Nephron progenitor cell (in vitro differentiated cells): Measurements from ENCODE around the gene PCNX3.

Source experiments
- DNase-seq: peaks from one replicate; pipeline ENCODE4 v3.0.0; 2021
- H3K27ac Mint-ChIP-seq: 2 replicates; pipeline ENCODE4 v1.8.0; 2021; ENCODE audit warnings: mild to moderate bottlenecking, moderate library complexity, mixed read lengths
- H3K27me3 Mint-ChIP-seq: 2 replicates; pipeline ENCODE4 v1.8.0; 2021; ENCODE audit warnings: mild to moderate bottlenecking, low read depth, mixed read lengths; ENCODE audit not compliant: poor library complexity
- H3K36me3 Mint-ChIP-seq: 2 replicates; pipeline ENCODE4 v1.8.0; 2021; ENCODE audit warnings: low read depth, mixed read lengths
- H3K4me1 Mint-ChIP-seq: 2 replicates; pipeline ENCODE4 v1.8.0; 2021; ENCODE audit warnings: mixed read lengths
- H3K4me3 Mint-ChIP-seq: 2 replicates; pipeline ENCODE4 v1.8.0; 2021; ENCODE audit warnings: mild to moderate bottlenecking, moderate library complexity, mixed read lengths
- H3K9me3 Mint-ChIP-seq: 2 replicates; pipeline ENCODE4 v1.8.0; 2021; ENCODE audit warnings: mild to moderate bottlenecking, moderate library complexity, mixed read lengths
- TF ChIP-seq, protein P1 (sequence below): fragments of 200-600 bp; sonication (generic); IDR thresholded peaks from 2 replicates; pipeline ENCODE4 v1.5.0; 2021; ENCODE audit warnings: antibody characterized with exemption

The PCNX3 gene

DNA sequence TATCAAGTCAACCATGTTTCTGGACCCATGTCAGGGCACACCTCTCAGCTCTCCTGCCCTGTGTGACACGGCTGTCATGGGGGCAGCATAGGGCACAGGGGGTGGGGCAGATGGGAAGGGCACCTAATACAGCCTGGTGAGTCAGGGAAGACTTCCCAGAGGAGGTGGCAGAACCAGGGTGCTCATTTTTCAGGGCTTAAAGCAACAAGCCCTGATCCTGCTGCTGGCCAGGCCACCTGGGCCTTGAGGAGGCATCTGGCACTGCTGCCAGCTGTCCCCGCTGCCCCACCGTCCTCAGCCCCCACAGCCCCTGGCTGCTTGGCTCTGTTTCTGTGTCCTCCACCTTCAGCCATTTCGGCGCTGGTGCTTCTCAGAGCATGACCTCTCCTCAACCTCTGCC lies 5.9 kb upstream of the PCNX3 start:
- H3K9me3 Mint-ChIP-seq, result no peaks in the 10 kb centered on the region
- peaks cover 30% of the 10 kb centered on the region for H3K36me3 Mint-ChIP-seq
- peaks cover 50% of the 10 kb centered on the region for H3K4me1 Mint-ChIP-seq
- no peak for DNase-seq
- H3K27me3 Mint-ChIP-seq, result peaks cover 9% of the 10 kb centered on the region
- TF ChIP-seq, protein P1, sequence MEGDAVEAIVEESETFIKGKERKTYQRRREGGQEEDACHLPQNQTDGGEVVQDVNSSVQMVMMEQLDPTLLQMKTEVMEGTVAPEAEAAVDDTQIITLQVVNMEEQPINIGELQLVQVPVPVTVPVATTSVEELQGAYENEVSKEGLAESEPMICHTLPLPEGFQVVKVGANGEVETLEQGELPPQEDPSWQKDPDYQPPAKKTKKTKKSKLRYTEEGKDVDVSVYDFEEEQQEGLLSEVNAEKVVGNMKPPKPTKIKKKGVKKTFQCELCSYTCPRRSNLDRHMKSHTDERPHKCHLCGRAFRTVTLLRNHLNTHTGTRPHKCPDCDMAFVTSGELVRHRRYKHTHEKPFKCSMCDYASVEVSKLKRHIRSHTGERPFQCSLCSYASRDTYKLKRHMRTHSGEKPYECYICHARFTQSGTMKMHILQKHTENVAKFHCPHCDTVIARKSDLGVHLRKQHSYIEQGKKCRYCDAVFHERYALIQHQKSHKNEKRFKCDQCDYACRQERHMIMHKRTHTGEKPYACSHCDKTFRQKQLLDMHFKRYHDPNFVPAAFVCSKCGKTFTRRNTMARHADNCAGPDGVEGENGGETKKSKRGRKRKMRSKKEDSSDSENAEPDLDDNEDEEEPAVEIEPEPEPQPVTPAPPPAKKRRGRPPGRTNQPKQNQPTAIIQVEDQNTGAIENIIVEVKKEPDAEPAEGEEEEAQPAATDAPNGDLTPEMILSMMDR, result no peak
- H3K4me3 Mint-ChIP-seq, result no peak overlapping the region
- H3K27ac Mint-ChIP-seq, result no peak overlapping the region

DNA sequence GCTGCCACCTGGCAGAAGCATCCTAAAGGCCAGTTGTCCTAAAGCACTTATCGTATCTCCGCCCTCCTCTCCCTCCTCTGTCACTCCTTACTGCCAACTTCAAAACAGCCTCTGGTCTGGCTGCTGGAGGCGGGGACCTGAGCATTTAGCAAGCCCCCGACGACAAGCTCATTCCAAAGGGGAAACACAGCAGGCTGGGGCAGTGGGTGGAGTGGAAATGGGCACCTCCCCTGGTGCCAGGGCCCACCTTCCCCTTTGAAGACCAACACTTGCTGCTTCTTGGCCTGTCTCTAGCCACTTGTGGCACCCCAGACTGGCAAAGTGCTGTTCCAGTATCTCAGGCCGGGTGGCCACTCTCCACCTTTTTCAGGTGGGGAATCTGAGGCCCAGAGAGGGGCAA lies 5.2 kb upstream of the PCNX3 start:
- TF ChIP-seq, protein P1, result no peak
- H3K36me3 Mint-ChIP-seq, result peaks cover 30% of the 10 kb centered on the region
- peaks cover 50% of the 10 kb centered on the region for H3K4me1 Mint-ChIP-seq
- H3K27me3 Mint-ChIP-seq, result peaks cover 9% of the 10 kb centered on the region
- peak overlapping the region; percentile 13 for H3K4me3 Mint-ChIP-seq
- DNase-seq, result no peak
- H3K9me3 Mint-ChIP-seq, result no peaks in the 10 kb centered on the region
- H3K27ac Mint-ChIP-seq, result no peak overlapping the region

GRCh38 chr11:65611028-65611757 lies 4.4 kb upstream of the PCNX3 start:
- Mint-ChIP-seq H3K9me3 (no peaks in the 10 kb centered on the region), H3K27ac (no peak overlapping the region), H3K27me3 (peaks cover 9% of the 10 kb centered on the region), H3K4me3 (peak overlapping the region; percentile 32), H3K4me1 (peaks cover 50% of the 10 kb centered on the region), H3K36me3 (peaks cover 30% of the 10 kb centered on the region)
- TF ChIP-seq, protein P1, result no peak
- no peak for DNase-seq

DNA sequence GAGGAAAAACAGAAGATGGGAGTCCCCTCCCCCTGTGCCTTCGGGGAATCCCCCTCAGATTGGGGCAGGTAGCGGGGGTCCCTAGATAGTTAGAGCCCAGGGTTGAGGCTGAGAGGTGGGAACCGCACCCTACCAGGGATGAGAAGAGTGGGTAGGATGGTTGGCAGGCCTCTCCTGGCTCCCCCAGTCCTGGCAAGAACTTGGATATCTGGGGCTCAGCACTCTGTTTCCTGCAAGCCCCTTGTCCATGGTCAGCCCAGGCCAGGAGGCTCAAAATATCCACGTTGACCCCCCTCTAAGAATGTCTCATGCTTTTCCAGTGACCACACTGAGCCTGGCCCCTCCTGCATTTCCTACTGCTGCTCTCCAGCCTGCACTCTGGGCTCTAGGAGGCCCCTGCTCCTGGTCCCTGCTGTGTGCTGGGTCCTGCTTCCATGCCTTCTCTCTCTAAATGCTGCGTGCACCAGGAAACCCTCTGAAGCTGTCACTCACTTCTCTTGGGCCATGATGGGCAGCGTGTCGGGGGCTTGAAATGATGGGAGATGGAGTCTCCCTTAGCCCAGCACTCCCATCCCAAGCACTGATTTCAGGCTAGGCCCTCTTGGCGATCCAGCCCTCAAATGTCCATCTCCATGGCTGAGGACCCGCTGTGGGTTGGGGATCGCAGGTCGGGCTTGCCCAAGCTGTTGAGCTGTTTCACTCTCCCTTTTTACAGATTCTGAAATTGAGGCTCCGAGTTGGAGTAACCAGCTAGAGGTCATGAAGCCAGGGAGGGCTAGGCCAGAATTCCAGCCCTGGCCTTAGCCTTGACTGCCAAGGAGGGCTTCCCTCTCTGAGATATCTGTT lies 3.6 kb upstream of the PCNX3 start:
- Mint-ChIP-seq H3K36me3 (peaks cover 30% of the 10 kb centered on the region), H3K4me3 (peak overlapping the region; percentile 82), H3K27ac (peak overlapping the region; percentile 90), H3K4me1 (peaks cover 50% of the 10 kb centered on the region), H3K9me3 (no peaks in the 10 kb centered on the region), H3K27me3 (peaks cover 9% of the 10 kb centered on the region)
- TF ChIP-seq, protein P1, result no peak
- no peak for DNase-seq

DNA sequence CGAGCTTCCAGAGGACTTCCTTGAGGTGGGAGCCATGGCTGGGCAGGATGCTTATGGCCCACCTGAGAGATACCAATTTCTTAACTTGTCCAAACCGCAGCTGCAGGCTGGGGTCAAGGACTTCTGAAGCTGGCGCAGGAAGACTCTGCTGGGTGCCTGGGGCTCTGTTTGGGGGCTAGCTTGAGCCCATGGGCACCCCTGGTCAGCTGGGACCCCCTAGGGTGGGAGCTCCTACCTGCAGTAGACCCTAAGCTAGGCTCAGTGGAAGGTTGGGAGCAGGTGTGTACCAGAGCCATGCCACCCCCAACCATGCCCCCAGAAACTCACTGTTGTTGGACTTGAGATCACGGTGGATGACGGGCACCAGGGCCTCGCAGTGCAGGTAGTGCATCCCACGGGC lies 2.9 kb upstream of the PCNX3 start:
- peaks cover 51% of the 10 kb centered on the region for H3K4me1 Mint-ChIP-seq
- H3K9me3 Mint-ChIP-seq, result no peaks in the 10 kb centered on the region
- no peak overlapping the region for H3K27ac Mint-ChIP-seq
- peaks cover 9% of the 10 kb centered on the region for H3K27me3 Mint-ChIP-seq
- H3K36me3 Mint-ChIP-seq, result peaks cover 30% of the 10 kb centered on the region
- H3K4me3 Mint-ChIP-seq, result peak overlapping the region; percentile 82
- DNase-seq, result no peak
- TF ChIP-seq, protein P1, result no peak
